HepG2 (cell line): ENCODE results near the gene LCK. TPM values are rescaled to one million over a fixed set of nuclear protein-coding genes. Genes with fewer than 3 reads are reported as not detected.

ENCODE experiments used
- ATAC-seq: fragments of 200-7000 bp; cut with Tn5 transposase; 3 replicates; pipeline ENCODE4 v1.9.1; 2020; ENCODE audit warnings: mild to moderate bottlenecking, moderate library complexity
- BruUV-seq: library from RNA; stranded (reverse); fragments of 400-500 nt; replicated peaks from 2 replicates; lab custom pipeline; 2021; lab: Mats Ljungman, UMichigan
- CTCF ChIA-PET: fragments of 300-600 bp; formaldehyde crosslinking; extraction: SDS; loops from one replicate; lab custom pipeline; 2021; ENCODE audit warnings: low total read pairs, inconsistent platforms, low intra/inter-chr PET ratio; lab: Yijun Ruan, JAX
- POLR2A ChIA-PET: fragments of 350-600 bp; sonication (Branson Sonifier 250); formaldehyde crosslinking; loops from one replicate; lab custom pipeline; 2020; ENCODE audit warnings: antibody characterized with exemption, inconsistent platforms; lab: Yijun Ruan, JAX
- DNase-seq: peaks from one replicate; pipeline ENCODE4 v3.0.0-alpha.2; 2015; ENCODE audit warnings: low spot score
- FAIRE-seq: peaks from 3 replicates; lab custom pipeline; 2011; peaks lifted over from hg19 to GRCh38; lab: Jason Lieb, UNC
- H2AFZ ChIP-seq: one replicate; pipeline ENCODE4 v1.6.1; 2011; ENCODE audit warnings: low read length, inconsistent platforms
- H3K27ac ChIP-seq: fragments of 300-600 bp; 3 replicates; pipeline ENCODE4 v1.8.0; 2011; ENCODE audit warnings: mixed run types, mild to moderate bottlenecking, mixed read lengths, low read length, inconsistent platforms; ENCODE audit not compliant: insufficient read depth; ENCODE audit errors: extremely low read length
- H3K27me3 ChIP-seq, 2 experiments: fragments of 200-600 bp in 1 of 2; 2 replicates in 1 of 2; 3 replicates in 1 of 2; pipeline versions ENCODE4 v1.6.0 to v1.8.0; 2011; ENCODE audit warnings: low read length in 2 of 2, mild to moderate bottlenecking in 2 of 2, moderate library complexity in 2 of 2, inconsistent platforms in 1 of 2; ENCODE audit not compliant: insufficient read depth in 2 of 2, control insufficient read depth in 1 of 2
- H3K36me3 ChIP-seq, 2 experiments: fragments of 200-600 bp in 1 of 2; replicated peaks in 1 of 2; 2 replicates in 1 of 2; 3 replicates in 1 of 2; pipeline versions ENCODE4 v1.5.1 to v1.8.0; 2011; ENCODE audit warnings: low read length in 2 of 2, inconsistent platforms in 1 of 2; ENCODE audit not compliant: insufficient read depth in 2 of 2, control insufficient read depth in 1 of 2
- H3K4me1 ChIP-seq: 2 replicates; pipeline ENCODE4 v1.5.1; 2012; ENCODE audit warnings: low read length, inconsistent platforms; ENCODE audit not compliant: insufficient read depth
- H3K4me2 ChIP-seq: 2 replicates; pipeline ENCODE4 v1.6.0; 2011; ENCODE audit warnings: low read depth, low read length, inconsistent platforms
- H3K4me3 ChIP-seq, 3 experiments: fragments of 200-600 bp in 1 of 3; sonication (generic), shearing (Covaris generic) in 1 of 3; replicated peaks in 1 of 3; 2 replicates each; pipeline ENCODE4 v1.5.1; 2011 to 2016; ENCODE audit warnings: low read length in 3 of 3, inconsistent platforms in 2 of 3, low read depth in 2 of 3, mild to moderate bottlenecking in 2 of 3, control low read depth in 1 of 3, mixed read lengths in 1 of 3; ENCODE audit not compliant: insufficient read depth in 1 of 3
- H3K79me2 ChIP-seq: one replicate; pipeline ENCODE4 v1.6.1; 2011; ENCODE audit warnings: low read length, inconsistent platforms; ENCODE audit not compliant: insufficient read depth
- H3K9ac ChIP-seq: 2 replicates; pipeline ENCODE4 v1.6.0; 2011; ENCODE audit warnings: mild to moderate bottlenecking, low read depth, low read length, inconsistent platforms; ENCODE audit not compliant: insufficient read depth
- H3K9me3 ChIP-seq: 2 replicates; pipeline ENCODE4 v1.5.1; 2012; ENCODE audit warnings: mild to moderate bottlenecking, low read length
- H4K20me1 ChIP-seq: 2 replicates; pipeline ENCODE4 v1.6.0; 2011; ENCODE audit warnings: inconsistent platforms, mild to moderate bottlenecking, low read length, moderate library complexity; ENCODE audit not compliant: insufficient read depth
- AHR ChIP-seq: IDR thresholded peaks from 2 replicates; pipeline ENCODE4 v1.6.1; 2018; ENCODE audit warnings: missing genetic modification reagents, missing compliant biosample characterization
- MAFG ChIP-seq: sonication (generic); formaldehyde crosslinking; IDR thresholded peaks from 2 replicates; pipeline ENCODE4 v1.5.1; 2020; ENCODE audit warnings: mild to moderate bottlenecking, missing genetic modification reagents
- MTF1 ChIP-seq: sonication (generic); formaldehyde crosslinking; IDR thresholded peaks from 2 replicates; pipeline ENCODE4 v1.5.0; 2020; ENCODE audit warnings: missing genetic modification reagents
- SAFB2 ChIP-seq: sonication (generic); formaldehyde crosslinking; IDR thresholded peaks from 2 replicates; pipeline ENCODE4 v1.5.1; 2020; ENCODE audit warnings: missing genetic modification reagents, low read depth, mild to moderate bottlenecking, borderline replicate concordance
- TMF1 ChIP-seq: sonication (generic); formaldehyde crosslinking; IDR thresholded peaks from 2 replicates; pipeline ENCODE4 v1.8.1; 2022; ENCODE audit warnings: low read depth, missing genetic modification reagents
- ZNF121 ChIP-seq: sonication (generic); formaldehyde crosslinking; IDR thresholded peaks from 2 replicates; pipeline ENCODE4 v1.5.0; 2020; ENCODE audit warnings: mild to moderate bottlenecking, missing genetic modification reagents
- ZNF331 ChIP-seq: sonication (generic); formaldehyde crosslinking; IDR thresholded peaks from 2 replicates; pipeline ENCODE4 v1.4.0; 2020; ENCODE audit warnings: missing genetic modification reagents
- ZNF460 ChIP-seq: sonication (generic); formaldehyde crosslinking; IDR thresholded peaks from 2 replicates; pipeline ENCODE4 v1.5.1; 2020; ENCODE audit warnings: missing genetic modification reagents, mild to moderate bottlenecking, borderline replicate concordance
- ZNF619 ChIP-seq: sonication (generic); formaldehyde crosslinking; IDR thresholded peaks from 2 replicates; pipeline ENCODE4 v1.4.0; 2020; ENCODE audit warnings: mild to moderate bottlenecking, missing genetic modification reagents
- ZNF770 ChIP-seq: sonication (generic); formaldehyde crosslinking; IDR thresholded peaks from 2 replicates; pipeline ENCODE4 v1.5.0; 2020; ENCODE audit warnings: mild to moderate bottlenecking, missing genetic modification reagents
- WGBS: methylation state at CpG from one replicate; pipeline ENCODE4 v1.1.6; 2017; ENCODE audit warnings: low lambda C conversion rate; 5-methylcytosine and 5-hydroxymethylcytosine counted together
- in situ Hi-C: cut with HindIII; loops from 2 replicates; pipeline ENCODE4 v1.10.0; 2017; ENCODE audit warnings: low pct_unique_long_range_greater_than_20kb; ENCODE audit not compliant: extremely low pct_ligation_motif_present
- intact Hi-C: fragments of 100-400 bp; cut with micrococcal nuclease; formaldehyde crosslinking; loops from one replicate; pipeline ENCODE4 v1.10.0; 2022; ENCODE audit not compliant: unreplicated experiment
- polyA plus RNA-seq, 8 experiments: library from polyadenylated mRNA; depleted of rRNA in 3 of 8; stranded (reverse) in 7 of 8; unstranded in 1 of 8; fragments of >200 nt; fragmentation: Illumina TruSeq in 4 of 8; extraction: Trizol in 4 of 8; gene quantifications; 2 replicates each; pipeline versions ENCODE4 v1.2.1 to v1.2.3, GENCODE V29; 2011 to 2016; ENCODE audit warnings: low read depth in 4 of 8, missing spikeins in 1 of 8, mixed read lengths in 1 of 8; ENCODE audit not compliant: insufficient read depth in 1 of 8
- total RNA-seq, 5 experiments: library from RNA; depleted of rRNA; stranded (reverse); fragments of >200 nt; fragmentation: Illumina TruSeq; extraction: Trizol; gene quantifications; 2 replicates each; pipeline ENCODE4 v1.2.3, GENCODE V29; 2016; ENCODE audit warnings: low read depth in 1 of 5
- TF ChIP-seq, protein P1 (sequence below): sonication (generic); formaldehyde crosslinking; IDR thresholded peaks from 2 replicates; pipeline ENCODE4 v1.4.0; 2020; ENCODE audit warnings: low read depth, mild to moderate bottlenecking, missing genetic modification reagents

Gene LCK
- total and polyA plus RNA-seq, 2 of the 13 experiments (the other 11 are each of a cell fraction or from before 2014, with no cell fraction given), result 0.93 to 1.8 TPM

DNA sequence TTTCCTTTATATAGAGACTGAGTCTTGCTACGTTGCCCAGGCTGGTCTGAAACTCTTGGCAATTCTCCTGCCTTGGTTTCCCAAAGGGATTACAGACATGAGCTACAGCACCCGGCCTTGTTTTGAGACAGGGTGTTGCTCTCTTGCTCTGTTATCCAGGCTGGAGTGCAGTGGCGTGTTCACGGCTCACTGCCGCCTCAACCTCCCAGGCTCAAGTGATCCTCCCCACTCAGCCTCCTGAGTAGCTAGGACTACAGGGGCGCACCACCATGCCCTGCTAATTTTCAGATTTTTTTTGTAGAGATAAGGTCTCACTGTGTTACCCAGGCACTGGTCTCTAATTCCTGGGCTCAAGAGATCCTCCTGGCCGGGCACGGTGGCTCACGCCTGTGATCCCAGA is 14.8 kb downstream of the LCK start:
- no TSS peak for BruUV-seq
- H4K20me1 ChIP-seq, result no peaks in the 10 kb centered on the region
- in situ Hi-C loops, result no loop called here
- ATAC-seq (no peak), FAIRE-seq (no peak), DNase-seq (no peak)
- no peak overlapping the region for H2AFZ ChIP-seq
- H3K27ac ChIP-seq, result no peak overlapping the region
- 0 out of 5 replicates have a peak, but pooled peaks cover 0 to 2% of the 10 kb centered on the region in 2 experiments for H3K27me3 ChIP-seq
- H3K9me3 ChIP-seq, result no peaks in the 10 kb centered on the region
- H3K4me2 ChIP-seq, result peak overlapping the region; percentile 61; the same call in 1 of the 2 replicates
- ChIA-PET POLR2A (interaction anchor here (1.0 to 1.4 kb wide), 3 partner anchors 10 to 26 kb away, joined by 3 to 8 read pairs (median 7); partner anchors contain the start of gene HDAC1), CTCF (no interaction called here)
- intact Hi-C loops, result no loop called here
- no peak overlapping the region for H3K4me3 ChIP-seq
- no peaks in the 10 kb centered on the region for H3K36me3 ChIP-seq
- no peaks in the 10 kb centered on the region for H3K79me2 ChIP-seq
- TF ChIP-seq AHR (CRISPR knock-in tag) (no peak), TMF1 (no peak), ZNF121 (CRISPR knock-in tag) (0 out of 2 replicates have a peak, but pooled peaks have one; percentile 26), ZNF770 (CRISPR knock-in tag) (peak; percentile 65), MTF1 (CRISPR knock-in tag) (no peak), ZNF331 (CRISPR knock-in tag) (no peak), SAFB2 (no peak), ZNF460 (CRISPR knock-in tag) (peak; percentile 42; the same call in 1 of the 2 replicates), ZNF619 (CRISPR knock-in tag) (no peak), MAFG (no peak)
- TF ChIP-seq, protein P1, sequence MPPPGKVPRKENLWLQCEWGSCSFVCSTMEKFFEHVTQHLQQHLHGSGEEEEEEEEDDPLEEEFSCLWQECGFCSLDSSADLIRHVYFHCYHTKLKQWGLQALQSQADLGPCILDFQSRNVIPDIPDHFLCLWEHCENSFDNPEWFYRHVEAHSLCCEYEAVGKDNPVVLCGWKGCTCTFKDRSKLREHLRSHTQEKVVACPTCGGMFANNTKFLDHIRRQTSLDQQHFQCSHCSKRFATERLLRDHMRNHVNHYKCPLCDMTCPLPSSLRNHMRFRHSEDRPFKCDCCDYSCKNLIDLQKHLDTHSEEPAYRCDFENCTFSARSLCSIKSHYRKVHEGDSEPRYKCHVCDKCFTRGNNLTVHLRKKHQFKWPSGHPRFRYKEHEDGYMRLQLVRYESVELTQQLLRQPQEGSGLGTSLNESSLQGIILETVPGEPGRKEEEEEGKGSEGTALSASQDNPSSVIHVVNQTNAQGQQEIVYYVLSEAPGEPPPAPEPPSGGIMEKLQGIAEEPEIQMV (CRISPR knock-in tag), result no peak
- 60% methylated on average over 9 of the region's 9 CpGs for WGBS
- no peak overlapping the region for H3K9ac ChIP-seq
- peaks cover 34% of the 10 kb centered on the region for H3K4me1 ChIP-seq
